ENCODE data around the gene MAP2K5.

Gene MAP2K5

DNA sequence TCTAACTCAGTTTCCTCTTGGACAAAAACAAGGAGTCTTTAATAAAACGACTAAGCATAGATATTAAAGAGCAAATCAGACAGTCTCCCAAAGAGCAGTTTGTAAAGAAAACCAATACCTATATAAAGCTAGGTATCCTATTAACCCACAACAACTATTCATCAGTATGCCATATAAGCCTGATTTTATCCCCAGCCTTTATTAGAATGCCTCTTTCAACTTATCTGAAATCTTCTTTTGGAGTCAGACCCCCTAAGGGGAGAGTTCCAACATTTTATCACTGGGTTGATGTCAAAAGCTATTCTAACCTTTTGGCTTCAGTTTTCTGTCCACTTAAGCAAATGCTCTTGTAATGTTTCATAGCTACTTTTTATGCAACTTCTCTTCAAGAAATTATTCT lies 17.8 kb downstream of the MAP2K5 start:
- DNase-seq = no peak

DNA sequence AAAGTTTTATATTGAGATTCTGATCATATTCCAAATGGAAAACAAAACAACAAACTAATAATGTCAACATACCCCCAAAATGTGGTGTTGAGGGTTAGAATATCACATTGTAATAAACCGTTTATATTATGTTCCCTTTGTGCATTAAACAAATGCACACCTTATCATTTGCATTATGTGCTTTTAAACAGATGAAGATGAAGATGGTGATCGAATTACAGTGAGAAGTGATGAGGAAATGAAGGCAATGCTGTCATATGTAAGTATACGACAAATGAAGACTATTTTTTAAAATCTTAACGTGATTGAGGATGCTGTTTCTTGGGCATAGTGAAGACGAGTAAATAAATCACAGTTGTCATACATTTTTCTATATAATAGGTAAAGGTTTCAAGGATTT lies 20.6 kb downstream of the MAP2K5 start:
- no peak for DNase-seq

DNA sequence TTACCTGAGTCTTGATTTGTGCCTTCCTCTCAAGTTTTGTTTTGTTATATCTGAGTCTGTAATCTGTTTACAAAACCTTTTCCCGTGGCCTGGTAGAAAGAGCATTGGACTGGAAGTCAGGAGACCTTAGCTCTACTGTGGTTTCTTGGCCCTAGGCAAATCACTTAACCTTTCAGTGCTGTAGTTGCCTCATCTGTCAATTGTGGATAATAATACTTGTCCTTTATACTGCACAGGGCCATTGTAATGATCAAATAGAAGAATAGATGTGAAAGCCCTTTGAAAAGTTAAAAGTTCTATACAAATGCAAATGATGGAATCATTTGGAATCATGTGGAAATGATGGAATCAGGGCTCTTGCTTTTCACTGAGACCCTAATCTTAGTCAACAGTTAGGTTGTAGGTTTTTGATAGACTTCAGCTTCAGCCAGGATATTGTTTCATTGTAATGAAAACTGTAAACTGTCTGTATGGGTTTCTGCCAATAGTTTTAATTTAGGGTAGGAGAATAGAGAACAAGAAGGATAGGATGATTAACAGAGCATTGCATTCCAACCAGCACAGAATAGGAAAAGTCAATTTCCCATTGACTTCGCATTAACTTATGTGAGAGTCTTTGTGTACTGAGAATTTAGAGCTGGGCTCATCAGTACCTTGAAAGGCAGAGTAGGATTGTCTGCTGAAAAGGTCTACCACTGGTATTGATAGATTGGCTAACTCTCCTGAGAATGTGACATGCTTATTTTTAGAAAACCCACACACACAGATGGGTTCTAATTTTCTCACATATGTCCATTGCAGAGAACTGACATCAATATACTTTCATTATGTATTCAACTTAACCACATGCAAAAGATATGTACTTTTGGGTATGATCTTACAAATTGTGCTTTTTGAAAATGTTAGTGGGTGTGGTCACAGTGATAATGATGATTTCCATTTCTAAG lies 21.8 kb downstream of the MAP2K5 start:
- DNase-seq = no peak

DNA sequence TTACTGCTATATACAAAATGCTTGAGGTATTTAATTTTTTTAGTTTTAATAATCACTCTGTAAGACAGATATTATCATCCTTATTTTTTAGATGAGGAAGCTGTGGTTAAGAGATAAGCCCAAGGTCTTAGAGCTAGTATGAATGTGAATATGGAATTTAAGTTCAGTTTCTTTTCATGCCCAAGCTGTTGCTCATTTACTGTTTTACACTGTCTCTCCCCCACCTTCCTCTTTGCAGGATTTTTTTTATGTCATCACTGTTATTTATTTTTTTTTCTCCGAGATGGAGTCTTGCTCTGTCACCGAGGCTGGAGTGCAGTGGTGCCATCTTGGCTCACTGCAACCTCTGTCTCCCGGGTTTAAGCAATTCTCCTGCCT lies 22.5 kb downstream of the MAP2K5 start:
- no peak for DNase-seq

DNA sequence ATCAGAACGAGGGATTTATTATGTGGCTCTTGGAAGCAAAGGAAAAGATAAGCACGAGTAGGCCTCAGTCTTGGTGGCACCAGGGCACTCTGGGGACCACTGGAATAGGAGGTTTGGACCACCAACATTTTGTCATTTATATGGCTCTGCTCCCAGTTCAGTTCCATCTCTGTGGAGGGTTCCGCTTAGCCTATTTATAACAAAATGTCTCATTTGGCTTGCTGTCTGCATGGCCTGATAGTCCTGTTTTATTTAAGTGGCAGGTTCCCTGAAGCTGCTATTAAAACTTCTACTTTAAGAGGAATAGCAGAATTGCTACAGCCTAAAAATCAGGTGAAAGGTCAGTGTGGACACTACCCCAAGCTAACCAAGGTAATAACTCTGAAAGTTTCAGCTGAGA lies 27.2 kb downstream of the MAP2K5 start:
- no peak for DNase-seq

DNA sequence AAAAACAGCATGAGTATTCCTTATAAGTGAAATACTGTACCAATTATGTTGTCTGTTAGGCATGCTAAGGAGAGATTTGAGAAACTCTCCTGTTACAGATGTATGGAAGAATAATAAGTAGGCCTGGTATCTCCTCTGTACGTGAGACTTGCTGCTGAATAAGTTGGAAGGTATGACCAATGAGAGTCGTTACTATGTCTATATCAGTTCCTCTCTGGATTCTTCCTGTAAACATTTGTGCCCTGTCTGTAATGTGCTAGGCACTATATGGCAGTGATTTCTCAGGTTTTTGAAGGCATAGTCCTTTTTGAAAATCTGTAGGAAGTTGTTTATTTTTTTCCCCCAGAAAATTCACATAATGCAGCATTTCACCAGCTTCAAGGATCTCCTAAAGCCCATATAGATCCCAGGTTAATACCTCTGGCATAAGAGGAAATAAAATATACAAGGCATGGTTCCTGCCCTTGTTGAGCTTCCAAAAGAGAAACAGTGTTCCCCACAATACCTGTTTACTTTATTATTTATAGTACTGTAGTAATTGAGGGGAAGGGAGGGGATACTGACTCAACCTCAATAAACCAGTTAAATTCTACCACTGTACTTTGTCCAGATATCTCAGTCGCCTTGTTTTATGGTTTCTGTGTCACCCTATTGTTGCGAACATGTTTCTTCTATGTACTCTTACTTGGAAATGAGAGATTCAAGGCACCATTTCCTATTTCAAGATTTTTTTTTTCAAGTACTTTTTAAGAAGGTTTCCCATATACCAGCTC lies 28.6 kb downstream of the MAP2K5 start:
- no peak for DNase-seq

DNA sequence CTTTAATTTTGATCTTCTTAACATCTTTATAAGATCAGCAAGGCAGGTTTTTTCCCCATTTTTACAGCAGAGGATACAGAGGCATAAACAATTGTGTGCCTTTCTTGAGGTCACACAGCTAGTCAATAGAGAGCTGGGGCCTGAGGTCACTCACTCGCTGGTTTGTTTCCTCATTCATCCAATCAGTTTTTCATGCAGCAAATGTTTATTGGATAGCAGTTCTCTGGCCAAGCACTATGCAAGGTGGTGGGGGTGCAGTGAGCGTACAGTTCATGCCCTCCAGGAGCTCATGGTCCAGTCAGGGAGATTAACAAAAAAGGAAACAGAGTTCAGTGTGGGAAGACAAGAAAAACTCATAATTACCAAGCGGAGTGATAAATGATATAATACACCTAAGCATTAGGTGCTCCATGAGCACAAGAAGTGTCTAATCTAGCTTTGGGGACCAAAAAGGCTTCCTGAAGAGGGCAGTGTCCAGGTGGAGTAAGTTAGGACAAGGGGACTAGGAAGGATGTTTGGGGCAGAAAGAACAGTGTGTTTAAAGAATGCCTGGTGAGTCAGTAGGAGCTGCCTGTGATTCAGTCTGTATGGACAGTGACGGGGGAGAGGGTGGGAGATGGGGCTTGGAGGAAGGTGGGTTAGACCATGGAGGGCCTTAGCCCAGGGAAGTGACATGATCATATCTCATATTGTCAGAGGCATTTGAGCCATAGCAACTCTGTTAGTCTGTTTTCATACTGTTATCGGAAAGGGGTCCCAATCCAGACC lies 29.3 kb downstream of the MAP2K5 start:
- DNase-seq = no peak

DNA sequence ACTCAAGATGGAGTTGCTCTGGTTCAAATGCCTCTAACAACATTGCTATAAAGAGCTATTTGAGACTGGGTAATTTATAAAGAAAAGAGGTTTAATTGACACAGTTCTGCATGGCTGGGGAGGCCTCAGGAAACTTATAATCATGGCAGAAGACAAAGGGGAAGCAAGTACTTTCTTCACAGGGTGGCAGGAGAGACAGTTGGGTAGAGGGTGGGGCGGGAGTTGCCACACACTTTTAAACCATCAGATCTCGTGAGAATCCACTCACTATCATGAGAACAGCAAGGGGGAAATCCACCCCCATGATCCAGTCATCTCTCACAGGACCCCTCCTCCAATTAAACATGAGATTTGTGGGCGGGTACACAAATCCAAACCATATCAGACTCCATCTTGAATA lies 30.7 kb downstream of the MAP2K5 start:
- DNase-seq = peak in 3 of 4 experiments; percentile 21 to 38 (median 27)

DNA sequence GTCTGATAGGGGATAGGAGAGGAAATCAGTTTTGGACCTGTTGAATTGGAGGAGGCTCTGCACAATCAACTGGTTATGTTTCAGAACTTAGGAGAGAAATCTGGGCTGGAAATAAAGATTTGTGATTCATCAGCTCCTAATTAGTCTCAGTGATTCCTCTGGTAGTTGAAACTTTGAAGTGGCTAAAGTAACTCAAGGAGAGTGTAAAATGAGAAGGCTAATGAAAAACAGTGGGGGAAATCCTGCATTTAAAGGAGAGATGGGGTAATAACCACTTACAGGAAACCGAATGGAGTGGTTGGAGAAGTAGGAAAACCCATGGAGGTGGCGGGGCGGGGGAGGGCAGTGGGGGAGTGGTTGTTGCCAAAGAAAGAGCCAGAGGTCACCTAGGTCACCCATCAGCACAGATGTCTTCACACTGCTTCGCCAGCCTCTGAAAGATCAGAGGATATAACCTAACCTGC lies 32.6 kb downstream of the MAP2K5 start:
- peak in 3 of 4 experiments; percentile 1 to 13 (median 6) for DNase-seq

DNA sequence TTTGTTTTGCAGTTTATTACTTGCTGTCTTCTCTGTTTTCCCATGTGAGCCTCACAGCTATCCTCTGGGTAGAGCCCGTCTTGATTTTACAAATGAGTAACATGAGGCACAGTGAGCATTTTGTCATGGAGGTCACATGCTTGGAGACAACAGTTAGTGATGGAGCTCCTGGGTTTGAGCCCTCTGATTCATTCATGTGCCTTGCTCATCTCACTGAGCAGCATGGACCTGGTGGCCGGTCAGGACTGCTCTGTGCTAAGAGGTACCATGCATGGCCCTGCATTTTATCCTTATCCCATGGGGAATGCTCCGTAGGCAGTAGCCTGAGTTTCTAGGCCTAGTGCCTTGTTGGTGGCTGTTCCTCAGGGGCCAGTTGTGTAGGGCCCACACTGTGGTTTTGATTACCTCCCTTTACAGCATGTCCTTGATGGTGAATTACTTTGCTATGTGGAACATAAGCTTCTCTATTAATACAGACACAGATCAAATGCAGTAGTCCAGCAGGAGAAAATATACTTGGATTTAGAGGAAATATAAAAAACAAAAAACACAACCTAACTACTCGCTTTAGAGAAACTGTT lies 35.6 kb downstream of the MAP2K5 start:
- DNase-seq = no peak

DNA sequence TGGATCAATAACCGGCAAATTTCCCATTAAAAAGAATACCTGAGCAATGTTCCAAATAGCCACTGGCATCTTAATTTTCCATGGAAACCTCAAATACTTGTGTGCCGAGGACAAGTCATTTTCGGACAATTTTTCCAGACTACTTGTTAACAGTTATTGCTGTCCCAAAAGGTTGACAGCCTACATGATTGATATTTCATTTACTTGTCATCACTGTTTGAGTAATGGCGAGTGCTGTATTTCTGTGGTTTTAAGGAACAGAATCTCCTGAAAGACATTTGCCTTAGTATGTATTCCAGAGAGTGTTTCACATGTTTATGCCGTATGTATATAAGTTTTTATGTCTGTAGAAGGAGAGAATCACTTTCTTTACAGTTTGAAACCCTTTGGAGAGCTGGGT lies 36.7 kb downstream of the MAP2K5 start:
- DNase-seq = no peak

DNA sequence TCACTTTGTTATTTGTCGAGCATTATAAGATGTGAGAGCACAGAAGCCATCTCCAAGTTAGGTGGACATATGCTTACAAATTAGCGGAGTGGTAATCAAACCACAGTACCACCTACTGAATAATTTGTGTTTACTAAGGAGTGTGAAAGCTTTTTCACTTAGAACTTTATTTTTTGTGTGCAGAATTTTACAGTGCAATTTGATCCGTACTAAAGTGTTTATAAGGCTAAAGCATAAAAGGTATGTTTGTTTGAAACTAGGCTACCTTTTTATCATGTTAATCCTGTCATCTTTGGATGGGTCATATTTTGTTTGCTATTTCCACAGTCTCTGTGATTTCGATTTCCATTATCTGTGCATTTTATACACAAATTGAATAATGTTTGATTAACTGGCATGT lies 37.5 kb downstream of the MAP2K5 start:
- DNase-seq = no peak

DNA sequence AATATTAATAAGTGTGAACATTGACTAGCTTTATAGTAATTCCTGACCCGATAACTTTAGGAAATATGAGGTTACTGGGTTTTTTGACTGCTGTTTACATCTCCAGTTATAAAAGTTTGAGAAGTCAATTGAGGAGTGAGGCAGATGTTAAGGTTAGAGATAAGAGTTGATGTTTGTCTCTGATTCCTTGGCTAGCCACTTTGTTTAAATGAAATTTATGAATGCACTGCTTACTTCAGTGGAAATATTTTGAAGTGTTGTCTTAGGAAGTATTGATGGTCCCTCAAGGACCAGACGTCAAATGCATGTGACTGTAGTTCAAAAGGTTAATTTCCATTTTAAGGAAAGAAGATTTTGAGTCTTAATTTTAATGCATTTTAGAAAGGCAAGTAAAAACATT lies 41.7 kb downstream of the MAP2K5 start:
- DNase-seq = no peak

DNA sequence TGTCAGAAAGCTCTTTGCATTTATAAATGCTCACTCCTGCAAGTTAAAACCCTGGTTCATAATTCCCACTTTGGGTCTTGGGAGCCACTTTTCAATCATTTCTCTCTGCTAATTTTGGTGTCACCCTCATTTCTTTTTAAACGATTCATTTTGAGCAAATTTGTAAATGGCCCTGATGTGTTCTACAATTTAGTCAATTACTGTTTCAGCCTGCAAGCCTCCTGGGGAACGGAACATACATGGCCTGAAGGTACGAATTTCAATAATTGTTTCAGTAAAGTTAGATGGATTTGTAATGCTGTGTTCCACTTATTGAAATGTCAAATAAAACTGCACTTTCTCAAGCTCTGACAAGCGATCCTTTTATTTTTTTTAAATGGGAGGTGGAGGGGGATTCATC lies 43.2 kb downstream of the MAP2K5 start:
- no peak for DNase-seq

DNA sequence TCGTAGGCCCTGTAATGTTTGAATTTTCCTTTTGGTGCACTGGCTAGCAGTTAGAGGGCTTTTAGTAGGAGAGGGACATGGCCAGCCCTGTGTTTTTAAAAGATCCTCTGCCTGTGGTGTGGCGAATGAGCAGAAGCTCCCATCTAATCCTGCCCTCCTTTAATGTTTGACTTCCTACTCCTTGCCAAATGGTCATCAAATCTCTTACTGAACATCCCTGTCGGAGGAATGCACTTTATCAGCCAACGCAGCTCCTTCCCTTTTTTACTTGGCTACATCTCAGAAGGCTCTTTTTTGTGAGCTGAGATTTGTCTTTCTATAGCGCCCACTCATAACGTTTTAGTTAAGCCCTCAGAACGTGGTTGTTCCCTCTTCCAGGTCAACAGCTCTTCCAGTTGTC lies 44.8 kb downstream of the MAP2K5 start:
- DNase-seq = no peak

DNA sequence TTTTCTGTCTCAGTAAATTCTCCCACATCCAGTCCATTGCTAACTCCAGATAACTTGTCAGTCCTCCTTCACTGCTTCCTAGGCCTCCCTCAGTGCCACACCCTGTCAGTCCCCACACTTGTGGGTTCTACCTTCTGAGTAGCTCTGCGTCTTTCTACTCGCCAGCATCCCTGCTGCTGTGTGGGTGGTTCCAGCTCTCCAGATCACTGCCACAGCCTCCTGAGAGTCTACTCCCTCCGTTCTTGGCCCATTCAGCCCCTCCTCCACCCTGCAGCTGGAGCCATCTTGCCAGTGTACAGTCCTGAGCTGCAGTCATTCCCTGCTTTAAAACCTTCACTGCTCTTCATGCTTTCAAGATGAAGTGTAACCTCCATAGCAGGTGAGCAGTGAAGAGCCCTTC lies 45.3 kb downstream of the MAP2K5 start:
- DNase-seq = no peak

DNA sequence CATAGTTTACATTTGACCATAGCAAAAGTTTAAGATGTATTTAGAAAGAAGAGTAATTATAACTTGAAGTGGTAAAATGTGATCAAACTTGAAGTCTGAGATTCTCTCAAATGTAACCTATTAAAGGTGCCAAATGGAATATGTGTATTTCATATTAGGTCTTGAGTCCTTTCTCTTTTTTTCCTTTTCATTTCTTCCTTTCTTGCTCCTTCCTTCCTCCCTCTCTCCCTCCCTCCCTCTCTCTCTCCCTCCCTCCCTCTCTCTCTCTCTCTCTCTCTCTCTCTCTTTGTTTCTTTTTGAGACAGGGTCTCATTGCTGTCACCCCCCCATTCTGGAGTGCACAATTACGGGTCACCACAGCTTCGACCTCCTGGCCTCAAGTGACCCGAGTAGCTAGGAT lies 47.7 kb downstream of the MAP2K5 start:
- DNase-seq = no peak

DNA sequence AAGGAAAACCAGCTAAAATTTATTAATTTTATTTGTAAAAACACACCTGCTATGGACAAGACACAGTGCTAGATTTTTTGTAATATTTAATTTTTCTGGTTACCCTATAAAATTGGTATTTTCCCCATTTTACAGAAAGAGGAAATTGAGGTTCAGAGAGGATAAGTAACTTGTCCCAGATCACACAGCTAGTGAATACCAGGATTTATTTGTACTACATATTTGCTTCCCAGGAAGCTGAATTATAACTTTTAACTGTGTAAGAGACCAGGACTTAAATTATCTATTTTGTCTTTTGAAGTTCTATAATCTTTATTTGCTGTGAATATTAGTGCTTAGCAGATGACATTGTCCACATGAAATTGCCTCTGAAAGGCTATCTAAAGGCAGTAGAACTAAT lies 49.7 kb downstream of the MAP2K5 start:
- no peak for DNase-seq

DNA sequence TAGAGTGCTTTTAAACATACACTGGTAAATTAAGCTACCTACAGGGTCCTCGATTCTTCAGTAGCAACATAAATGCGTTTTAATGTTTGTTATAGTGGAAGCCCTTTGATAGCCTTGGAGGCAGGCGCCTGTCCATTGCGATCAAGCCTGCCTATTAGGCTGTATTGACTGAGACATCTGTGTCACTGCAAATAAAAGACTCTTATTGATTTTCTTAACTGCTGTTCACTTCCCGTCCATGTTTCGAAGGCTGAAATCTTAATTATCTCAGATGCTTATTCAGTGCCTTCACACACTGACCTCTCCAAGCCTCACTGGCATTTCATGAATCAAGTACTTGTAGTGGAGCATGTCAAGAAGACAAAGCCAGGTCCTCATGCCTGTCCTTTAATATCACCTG lies 51.1 kb downstream of the MAP2K5 start:
- DNase-seq = no peak

DNA sequence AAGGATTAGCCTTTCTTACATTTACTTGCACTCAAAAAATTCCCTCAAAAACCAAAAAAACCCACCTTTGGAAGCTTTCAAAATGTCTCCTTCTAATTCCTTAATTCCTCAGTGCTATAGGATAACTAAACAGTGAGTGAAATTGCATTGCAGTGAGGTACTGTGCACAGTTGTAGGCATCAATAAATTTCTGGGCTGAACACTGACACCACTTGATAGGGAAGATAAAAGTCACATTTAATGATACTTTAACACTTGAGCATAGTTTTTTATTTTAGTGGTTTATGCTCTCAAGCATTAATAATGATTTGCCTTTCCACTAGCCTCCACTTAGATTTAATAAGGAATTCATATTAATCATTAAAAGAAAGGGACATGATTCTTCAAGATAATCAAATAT lies 52.3 kb downstream of the MAP2K5 start:
- DNase-seq = no peak

DNA sequence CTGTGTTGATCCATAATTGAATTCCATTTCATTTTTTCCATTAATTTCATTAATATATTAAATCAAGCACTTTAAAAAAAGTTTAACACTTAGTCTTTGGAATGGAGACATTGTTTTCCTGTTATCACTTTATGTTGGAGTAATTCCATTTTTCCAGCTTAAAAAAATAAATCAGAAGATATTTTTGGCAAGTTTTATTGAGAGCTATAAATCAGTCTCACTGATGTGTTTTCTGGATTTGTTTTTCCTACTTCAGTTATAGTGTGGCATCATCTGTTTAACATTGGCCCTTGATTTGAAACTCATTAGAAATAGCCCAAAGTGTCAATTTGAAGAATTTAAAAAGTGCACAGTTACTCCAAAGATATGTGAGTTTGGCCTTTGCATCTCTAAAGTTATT lies 53.1 kb downstream of the MAP2K5 start:
- DNase-seq = no peak

DNA sequence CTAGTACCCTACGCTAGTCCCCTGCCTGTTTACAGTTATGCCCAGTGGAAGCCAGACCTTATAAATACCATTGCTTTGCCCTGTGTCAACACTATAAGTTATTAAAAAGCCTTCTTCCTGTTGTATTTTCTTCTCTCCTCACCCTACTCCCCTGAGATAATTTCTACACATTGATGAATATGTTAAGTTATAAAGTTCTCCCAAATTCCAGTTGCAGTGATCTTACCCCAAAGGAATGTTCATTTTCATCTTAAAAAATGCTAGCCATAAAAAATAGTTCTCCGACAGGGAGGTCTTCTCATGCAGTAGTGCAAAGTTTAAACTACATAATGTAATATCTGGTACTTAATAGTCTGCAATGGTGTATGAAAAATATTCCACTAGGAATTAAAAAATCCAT lies 58.6 kb downstream of the MAP2K5 start:
- no peak for DNase-seq

DNA sequence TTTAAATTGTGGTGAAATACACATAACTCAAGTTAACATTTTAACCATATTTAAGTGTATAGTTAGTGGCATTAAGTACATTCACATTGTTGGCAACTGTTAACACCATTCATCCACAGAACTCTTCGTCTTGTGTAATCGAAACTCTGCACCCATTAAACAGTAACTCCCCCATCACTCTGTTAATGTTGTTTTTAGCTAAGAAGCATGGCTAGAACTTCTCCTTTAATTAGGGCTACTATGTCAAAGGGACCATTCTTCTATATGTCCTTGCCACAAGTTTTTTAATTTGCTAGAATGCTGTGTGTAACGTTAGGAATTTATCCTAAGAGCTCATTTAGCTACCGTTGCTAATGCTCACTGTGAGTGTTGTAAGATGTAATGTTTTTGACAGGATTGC lies 60.6 kb downstream of the MAP2K5 start:
- no peak for DNase-seq
